ENCODE measurements around the gene PABPN1L.

The PABPN1L gene

DNA sequence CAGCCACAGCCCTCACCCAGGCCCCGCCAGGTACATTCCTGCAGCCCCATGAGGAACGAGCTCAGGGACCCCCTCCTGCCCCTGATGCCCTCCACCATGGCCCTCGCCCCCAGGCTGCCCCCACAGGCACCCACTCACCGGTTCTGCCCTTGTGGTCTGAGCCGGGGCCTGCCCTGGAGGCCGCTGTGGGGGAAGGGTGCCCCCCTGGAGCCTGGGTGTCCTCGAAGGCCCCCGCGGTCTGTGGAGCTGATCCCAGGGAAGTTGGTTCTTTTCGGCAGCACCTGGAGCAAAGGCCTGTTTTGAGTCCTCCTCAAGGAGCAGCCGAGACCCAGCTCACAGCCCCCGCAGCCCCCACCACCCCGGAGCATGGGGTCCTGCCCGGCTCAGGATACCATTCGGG lies 2.4 kb downstream of the PABPN1L start:
- peaks cover 5% of the 10 kb centered on the region; the same call in 1 of the 2 replicates for H3K36me3 ChIP-seq
- no peak overlapping the region for H3K4me3 ChIP-seq (ENCODE audit: low read depth, low read length)
- DNase-seq, result no peak
- TF ChIP-seq, protein P1, sequence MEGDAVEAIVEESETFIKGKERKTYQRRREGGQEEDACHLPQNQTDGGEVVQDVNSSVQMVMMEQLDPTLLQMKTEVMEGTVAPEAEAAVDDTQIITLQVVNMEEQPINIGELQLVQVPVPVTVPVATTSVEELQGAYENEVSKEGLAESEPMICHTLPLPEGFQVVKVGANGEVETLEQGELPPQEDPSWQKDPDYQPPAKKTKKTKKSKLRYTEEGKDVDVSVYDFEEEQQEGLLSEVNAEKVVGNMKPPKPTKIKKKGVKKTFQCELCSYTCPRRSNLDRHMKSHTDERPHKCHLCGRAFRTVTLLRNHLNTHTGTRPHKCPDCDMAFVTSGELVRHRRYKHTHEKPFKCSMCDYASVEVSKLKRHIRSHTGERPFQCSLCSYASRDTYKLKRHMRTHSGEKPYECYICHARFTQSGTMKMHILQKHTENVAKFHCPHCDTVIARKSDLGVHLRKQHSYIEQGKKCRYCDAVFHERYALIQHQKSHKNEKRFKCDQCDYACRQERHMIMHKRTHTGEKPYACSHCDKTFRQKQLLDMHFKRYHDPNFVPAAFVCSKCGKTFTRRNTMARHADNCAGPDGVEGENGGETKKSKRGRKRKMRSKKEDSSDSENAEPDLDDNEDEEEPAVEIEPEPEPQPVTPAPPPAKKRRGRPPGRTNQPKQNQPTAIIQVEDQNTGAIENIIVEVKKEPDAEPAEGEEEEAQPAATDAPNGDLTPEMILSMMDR (IDR thresholded peaks at IDR 0.05; ENCODE audit: low read depth, low read length), result no peak
- H3K27me3 ChIP-seq, result peaks cover 35% of the 10 kb centered on the region
- H3K4me1 ChIP-seq, result no peaks in the 10 kb centered on the region
- no peaks in the 10 kb centered on the region for H3K9me3 ChIP-seq

DNA sequence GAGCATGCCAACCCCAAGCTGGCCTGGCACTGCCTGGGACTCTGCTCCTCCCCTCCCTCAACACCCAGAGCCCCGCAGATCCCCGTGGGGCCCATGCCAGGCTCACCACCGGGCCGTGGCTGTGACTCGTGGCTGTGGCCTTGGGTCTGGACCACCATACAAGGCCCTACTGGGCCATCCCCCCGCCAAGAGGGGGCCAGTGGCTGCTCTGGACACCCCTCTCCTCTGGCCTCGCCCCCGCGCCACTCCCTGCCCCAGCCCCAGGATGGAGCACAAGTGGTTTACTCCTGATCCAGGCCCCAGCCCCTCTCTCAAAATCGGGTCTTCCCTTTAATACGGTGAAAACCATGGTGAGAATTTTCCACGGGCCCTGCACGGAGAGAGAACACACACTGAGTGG lies 3.0 kb downstream of the PABPN1L start:
- TF ChIP-seq, protein P1 (IDR thresholded peaks at IDR 0.05; ENCODE audit: low read depth, low read length), result no peak
- peaks cover 29% of the 10 kb centered on the region for H3K27me3 ChIP-seq
- H3K4me1 ChIP-seq, result no peaks in the 10 kb centered on the region
- no peak for DNase-seq
- H3K9me3 ChIP-seq, result no peaks in the 10 kb centered on the region
- H3K36me3 ChIP-seq, result peaks cover 5% of the 10 kb centered on the region
- no peak overlapping the region for H3K4me3 ChIP-seq (ENCODE audit: low read depth, low read length)

DNA sequence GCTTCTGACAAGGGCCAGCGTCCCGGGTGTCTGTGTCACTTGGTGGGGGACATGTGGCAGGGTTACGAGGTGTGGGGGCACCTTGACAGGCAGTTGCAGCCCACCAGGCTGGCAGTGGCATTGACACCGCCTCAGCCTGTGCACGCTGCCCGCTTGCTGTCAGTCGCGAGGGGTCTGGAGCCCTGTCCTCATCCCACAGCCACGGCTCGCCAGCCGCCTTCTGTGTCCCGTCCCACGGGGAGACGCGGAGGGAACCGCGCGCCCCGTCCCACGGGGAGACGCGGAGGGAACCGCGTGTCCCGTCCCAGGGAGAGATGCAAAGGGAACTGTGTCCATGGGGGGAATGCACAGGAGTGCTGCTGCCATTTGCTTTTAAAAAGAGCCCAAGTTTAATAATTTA lies 3.5 kb downstream of the PABPN1L start:
- Histone ChIP-seq H3K9me3 (no peaks in the 10 kb centered on the region), H3K36me3 (peaks cover 5% of the 10 kb centered on the region), H3K4me3 (ENCODE audit: low read depth, low read length) (no peak overlapping the region), H3K27me3 (peaks cover 24% of the 10 kb centered on the region), H3K4me1 (peaks cover 1% of the 10 kb centered on the region; the same call in 1 of the 2 replicates)
- TF ChIP-seq, protein P1 (IDR thresholded peaks at IDR 0.05; ENCODE audit: low read depth, low read length), result no peak
- no peak for DNase-seq

DNA sequence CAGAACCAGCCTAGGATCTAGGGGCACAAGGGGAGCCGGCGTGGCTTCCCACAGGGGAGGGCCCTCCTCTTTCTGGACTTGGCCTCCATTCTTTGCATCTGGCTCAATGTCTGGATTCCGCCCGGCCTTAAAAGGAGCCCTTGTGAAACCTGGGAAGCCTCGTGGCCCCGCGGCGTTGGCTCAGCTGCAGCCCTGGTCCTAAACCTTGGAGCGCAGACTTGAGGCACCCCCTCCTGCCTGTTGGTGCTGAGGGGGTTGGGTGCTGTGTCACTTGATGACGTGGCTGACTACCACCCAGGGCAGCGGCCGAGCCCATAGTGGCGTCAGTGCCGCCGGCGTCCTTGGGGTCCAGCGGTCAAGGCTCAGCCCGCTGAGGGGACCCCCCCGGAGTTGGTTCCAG lies 5.1 kb downstream of the PABPN1L start:
- TF ChIP-seq, protein P1 (IDR thresholded peaks at IDR 0.05; ENCODE audit: low read depth, low read length), result no peak
- Histone ChIP-seq H3K4me1 (peaks cover 3% of the 10 kb centered on the region; the same call in 1 of the 2 replicates), H3K4me3 (ENCODE audit: low read depth, low read length) (no peak overlapping the region), H3K9me3 (no peaks in the 10 kb centered on the region), H3K27me3 (peaks cover 8% of the 10 kb centered on the region), H3K36me3 (peaks cover 5% of the 10 kb centered on the region)
- DNase-seq, result no peak

DNA sequence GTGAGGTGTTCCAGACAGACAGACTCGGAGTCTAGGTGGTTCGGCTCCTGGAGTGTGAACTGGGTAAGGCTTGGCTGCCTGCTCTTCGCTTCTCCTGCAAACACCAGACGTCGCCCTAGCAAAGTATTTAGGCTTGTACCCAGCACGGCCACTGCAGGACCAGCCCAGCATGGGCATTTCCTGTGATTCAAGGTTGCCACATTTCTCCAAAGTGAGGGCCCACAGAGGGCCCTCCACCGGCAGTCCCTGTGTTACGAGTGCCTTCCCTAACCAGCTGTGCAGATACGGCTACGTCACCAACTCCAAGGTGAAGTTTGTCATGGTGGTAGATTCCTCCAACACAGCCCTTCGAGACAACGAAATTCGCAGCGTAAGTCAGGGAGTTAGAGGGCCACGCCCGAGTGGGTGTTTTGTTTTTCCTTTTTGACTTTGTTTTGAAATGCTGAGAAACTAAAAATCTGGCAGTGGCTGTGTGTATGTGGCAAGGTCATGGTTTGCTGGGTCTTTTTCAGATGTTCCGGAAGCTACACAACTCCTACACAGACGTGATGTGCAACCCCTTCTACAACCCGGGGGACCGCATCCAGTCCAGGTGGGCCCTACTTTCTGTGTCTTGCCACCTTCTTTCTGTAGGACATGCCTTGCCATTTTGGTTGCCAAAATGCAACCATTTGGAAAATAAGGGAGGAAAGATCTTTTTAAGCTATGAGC lies 6.9 kb downstream of the PABPN1L start:
- Histone ChIP-seq H3K27me3 (no peaks in the 10 kb centered on the region), H3K9me3 (no peaks in the 10 kb centered on the region), H3K36me3 (peaks cover 5% of the 10 kb centered on the region), H3K4me1 (peaks cover 3% of the 10 kb centered on the region; the same call in 1 of the 2 replicates), H3K4me3 (ENCODE audit: low read depth, low read length) (no peak overlapping the region)
- no peak for DNase-seq
- TF ChIP-seq, protein P1 (IDR thresholded peaks at IDR 0.05; ENCODE audit: low read depth, low read length), result no peak

DNA sequence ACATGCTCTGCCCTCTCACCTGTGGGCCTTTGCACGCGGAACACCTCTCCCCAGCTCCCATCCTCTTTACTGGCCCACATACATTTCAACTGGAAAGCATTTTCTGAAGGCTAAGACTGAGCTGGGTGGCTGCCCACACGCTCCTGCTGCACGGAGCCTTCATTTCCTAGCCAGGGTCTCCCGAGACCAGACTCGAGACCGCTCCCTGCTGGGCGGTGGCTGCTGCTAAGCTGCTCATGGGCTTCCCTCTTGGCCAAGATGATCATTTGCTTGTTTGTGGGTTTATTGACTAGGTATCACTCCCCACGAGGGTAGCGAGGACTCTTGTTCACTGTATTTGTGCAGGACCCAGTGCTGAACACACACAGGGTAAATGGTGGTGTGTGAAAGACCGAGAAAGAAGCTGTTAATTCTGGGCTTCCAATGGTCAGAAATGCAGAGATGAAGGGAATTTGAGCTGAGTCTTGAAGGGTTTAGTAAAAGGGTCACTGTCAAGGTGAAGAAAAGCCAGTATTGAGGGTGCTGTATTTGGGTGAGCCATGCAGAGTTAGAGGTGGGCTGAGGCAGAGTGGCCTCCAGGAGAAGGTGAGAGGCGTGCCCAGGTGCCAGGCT lies 8.6 kb downstream of the PABPN1L start:
- H3K4me3 ChIP-seq (ENCODE audit: low read depth, low read length), result peak overlapping the region; percentile 96
- peak; percentile 85 for DNase-seq
- peaks cover 3% of the 10 kb centered on the region; the same call in 1 of the 2 replicates for H3K4me1 ChIP-seq
- peaks cover 5% of the 10 kb centered on the region for H3K36me3 ChIP-seq
- TF ChIP-seq, protein P1 (IDR thresholded peaks at IDR 0.05; ENCODE audit: low read depth, low read length), result peak; percentile 83
- no peaks in the 10 kb centered on the region for H3K27me3 ChIP-seq
- no peaks in the 10 kb centered on the region for H3K9me3 ChIP-seq

All from BE2C (cell line).